ENCODE results near the gene AHCYL2.
"Not testable (repeated sequence)": the region's sequence is repeated elsewhere in the genome, so short reads cannot be mapped to it uniquely, and the experiment has no call there.

The AHCYL2 gene

GRCh38 chr7:129401967-129402860, 177.4 kb downstream of the AHCYL2 start:
- H3K9ac ChIP-seq (ENCODE audit: low read length): no peak overlapping the region
- no peaks in the 10 kb centered on the region for H3K27me3 ChIP-seq (ENCODE audit: control insufficient read depth, insufficient read depth, low read length)
- 0 out of 2 replicates have a peak overlapping the region, but pooled peaks have one; percentile 0 for H3K27ac ChIP-seq (ENCODE audit: low read depth, low read length)
- no peak overlapping the region for H3K4me3 ChIP-seq (ENCODE audit: low read depth, low read length)
- H3K9me3 ChIP-seq (ENCODE audit: control insufficient read depth, insufficient read depth, low read depth, low read length): no peaks in the 10 kb centered on the region
- H3K36me3 ChIP-seq (ENCODE audit: control insufficient read depth, insufficient read depth, low read length): peaks cover 13% of the 10 kb centered on the region; the same call in 1 of the 2 replicates
- H3K4me1 ChIP-seq (ENCODE audit: control insufficient read depth, insufficient read depth, low read length): peaks cover 12% of the 10 kb centered on the region

DNA sequence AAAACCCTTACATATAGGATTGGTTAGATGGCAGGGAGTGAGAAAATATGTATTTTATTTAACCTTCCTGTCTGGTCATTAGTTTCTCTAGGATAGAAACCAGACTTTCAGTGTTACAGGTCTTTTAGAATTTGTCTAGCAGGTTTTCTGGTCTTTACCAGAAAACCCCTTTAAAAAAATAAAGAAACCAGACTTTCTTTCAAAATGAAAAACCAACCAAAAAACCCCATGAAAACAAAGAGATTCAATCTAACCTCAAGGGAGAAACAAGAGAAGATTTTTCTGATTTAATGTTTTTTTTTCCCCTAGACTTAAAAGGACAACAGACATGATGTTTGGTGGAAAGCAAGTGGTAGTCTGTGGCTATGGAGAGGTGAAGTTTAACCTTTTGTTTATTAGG, 180.7 kb downstream of the AHCYL2 start:
- H3K4me3 ChIP-seq (ENCODE audit: low read depth, low read length): no peak overlapping the region
- peaks cover 12% of the 10 kb centered on the region for H3K4me1 ChIP-seq (ENCODE audit: control insufficient read depth, insufficient read depth, low read length)
- no peaks in the 10 kb centered on the region for H3K27me3 ChIP-seq (ENCODE audit: control insufficient read depth, insufficient read depth, low read length)
- H3K9me3 ChIP-seq (ENCODE audit: control insufficient read depth, insufficient read depth, low read depth, low read length): no peaks in the 10 kb centered on the region
- peaks cover 7% of the 10 kb centered on the region; the same call in 1 of the 2 replicates for H3K36me3 ChIP-seq (ENCODE audit: control insufficient read depth, insufficient read depth, low read length)
- H3K27ac ChIP-seq (ENCODE audit: low read depth, low read length): no peak overlapping the region
- H3K9ac ChIP-seq (ENCODE audit: low read length): no peak overlapping the region

GRCh38 chr7:129410238-129410637, 185.4 kb downstream of the AHCYL2 start:
- H3K9ac ChIP-seq (ENCODE audit: low read length); H3K27me3 ChIP-seq (ENCODE audit: control insufficient read depth, insufficient read depth, low read length); H3K9me3 ChIP-seq (ENCODE audit: control insufficient read depth, insufficient read depth, low read depth, low read length); H3K4me1 ChIP-seq (ENCODE audit: control insufficient read depth, insufficient read depth, low read length); H3K36me3 ChIP-seq (ENCODE audit: control insufficient read depth, insufficient read depth, low read length); H3K4me3 ChIP-seq (ENCODE audit: low read depth, low read length); H3K27ac ChIP-seq (ENCODE audit: low read depth, low read length): not testable (repeated sequence)

- no peaks in the 10 kb centered on the region for H3K4me1 ChIP-seq (ENCODE audit: control insufficient read depth, insufficient read depth, low read length)
Measured at GRCh38 chr7:129412501-129412900, 187.7 kb downstream of the AHCYL2 start.

GRCh38 chr7:129417073-129417472, 192.2 kb downstream of the AHCYL2 start:
- Histone ChIP-seq H3K27me3 (ENCODE audit: control insufficient read depth, insufficient read depth, low read length) (no peaks in the 10 kb centered on the region), H3K36me3 (ENCODE audit: control insufficient read depth, insufficient read depth, low read length) (0 out of 2 replicates have a peak, but pooled peaks cover 3% of the 10 kb centered on the region), H3K4me1 (ENCODE audit: control insufficient read depth, insufficient read depth, low read length) (no peaks in the 10 kb centered on the region), H3K9me3 (ENCODE audit: control insufficient read depth, insufficient read depth, low read depth, low read length) (no peaks in the 10 kb centered on the region), H3K4me3 (ENCODE audit: low read depth, low read length) (no peak overlapping the region), H3K27ac (ENCODE audit: low read depth, low read length) (no peak overlapping the region), H3K9ac (ENCODE audit: low read length) (no peak overlapping the region)

More at GRCh38 chr7:129412501-129412900, 187.7 kb downstream of the AHCYL2 start:
- Histone ChIP-seq H3K9me3 (ENCODE audit: control insufficient read depth, insufficient read depth, low read depth, low read length) (no peaks in the 10 kb centered on the region), H3K27ac (ENCODE audit: low read depth, low read length) (no peak overlapping the region), H3K4me3 (ENCODE audit: low read depth, low read length) (no peak overlapping the region), H3K27me3 (ENCODE audit: control insufficient read depth, insufficient read depth, low read length) (no peaks in the 10 kb centered on the region), H3K9ac (ENCODE audit: low read length) (no peak overlapping the region), H3K36me3 (ENCODE audit: control insufficient read depth, insufficient read depth, low read length) (0 out of 2 replicates have a peak, but pooled peaks cover 3% of the 10 kb centered on the region)

DNA sequence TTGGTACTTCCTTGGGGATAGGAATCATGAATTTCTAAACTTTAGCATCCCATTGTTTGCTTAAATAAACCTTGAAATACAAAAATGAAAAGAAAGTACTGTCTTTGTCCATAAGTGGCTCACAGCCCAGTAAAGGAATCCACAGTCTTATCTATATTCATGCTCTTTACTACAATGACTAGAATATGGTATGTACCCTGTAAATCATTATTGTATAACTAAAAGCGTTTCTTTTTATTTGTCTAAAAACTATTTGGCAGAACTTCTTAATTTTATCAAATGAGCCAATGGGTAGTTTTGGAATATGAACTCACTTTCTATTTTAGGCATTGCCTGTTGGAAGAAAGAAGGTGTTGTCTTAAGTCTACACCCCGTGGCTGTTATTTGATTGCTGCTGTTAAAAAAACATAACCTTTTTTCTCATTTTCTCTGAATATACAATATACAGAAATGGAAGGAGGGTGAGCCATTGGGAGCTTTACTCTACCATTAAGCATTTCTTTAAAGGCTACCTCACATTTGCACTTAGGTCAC, 197.0 kb downstream of the AHCYL2 start:
- peaks cover 31% of the 10 kb centered on the region for H3K36me3 ChIP-seq (ENCODE audit: control insufficient read depth, insufficient read depth, low read length)
- H3K4me3 ChIP-seq (ENCODE audit: low read depth, low read length): no peak overlapping the region
- H3K27me3 ChIP-seq (ENCODE audit: control insufficient read depth, insufficient read depth, low read length): no peaks in the 10 kb centered on the region
- no peaks in the 10 kb centered on the region for H3K4me1 ChIP-seq (ENCODE audit: control insufficient read depth, insufficient read depth, low read length)
- no peak overlapping the region for H3K9ac ChIP-seq (ENCODE audit: low read length)
- no peak overlapping the region for H3K27ac ChIP-seq (ENCODE audit: low read depth, low read length)
- H3K9me3 ChIP-seq (ENCODE audit: control insufficient read depth, insufficient read depth, low read depth, low read length): no peaks in the 10 kb centered on the region

- Histone ChIP-seq H3K4me1 (ENCODE audit: control insufficient read depth, insufficient read depth, low read length) (no peaks in the 10 kb centered on the region), H3K27ac (ENCODE audit: low read depth, low read length) (no peak overlapping the region), H3K9ac (ENCODE audit: low read length) (no peak overlapping the region), H3K9me3 (ENCODE audit: control insufficient read depth, insufficient read depth, low read depth, low read length) (no peaks in the 10 kb centered on the region), H3K36me3 (ENCODE audit: control insufficient read depth, insufficient read depth, low read length) (peaks cover 36% of the 10 kb centered on the region), H3K27me3 (ENCODE audit: control insufficient read depth, insufficient read depth, low read length) (no peaks in the 10 kb centered on the region), H3K4me3 (ENCODE audit: low read depth, low read length) (no peak overlapping the region)
Measured at GRCh38 chr7:129422727-129423126, 197.9 kb downstream of the AHCYL2 start.

DNA sequence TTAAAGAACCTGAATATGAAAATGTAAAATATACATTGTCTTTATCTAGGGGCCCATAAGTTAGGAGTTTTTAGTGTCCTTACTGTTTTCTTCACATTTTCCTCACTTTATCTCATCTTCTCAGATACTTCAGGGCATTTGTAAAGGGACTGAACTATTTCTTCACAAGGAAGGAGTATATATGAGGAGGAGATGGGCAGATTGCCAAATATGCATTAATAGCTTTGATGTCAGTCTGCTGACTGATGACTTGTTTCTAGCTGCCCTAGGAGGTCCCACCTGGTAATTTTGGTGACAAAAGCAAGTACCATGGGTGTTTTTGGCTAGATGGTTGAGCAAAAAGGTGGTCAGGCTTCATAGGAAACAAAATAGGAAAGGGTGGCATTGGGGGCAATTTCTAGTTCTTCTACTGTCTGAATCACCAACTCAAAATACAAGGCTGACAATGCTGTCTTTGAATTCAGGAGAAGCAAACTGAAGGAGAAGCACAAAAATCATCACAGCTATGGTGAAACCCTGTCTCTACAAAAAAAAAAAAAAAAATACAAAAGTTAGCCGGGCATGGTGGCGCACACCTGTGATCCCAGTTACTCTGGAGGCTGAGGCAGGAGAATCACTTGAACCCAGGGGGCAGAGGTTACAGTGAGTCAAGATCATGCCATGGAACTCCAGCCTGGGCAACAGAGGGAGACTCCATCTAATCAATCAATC, 199.0 kb downstream of the AHCYL2 start:
- Histone ChIP-seq H3K9ac (ENCODE audit: low read length) (no peak overlapping the region), H3K4me1 (ENCODE audit: control insufficient read depth, insufficient read depth, low read length) (no peaks in the 10 kb centered on the region), H3K27me3 (ENCODE audit: control insufficient read depth, insufficient read depth, low read length) (no peaks in the 10 kb centered on the region), H3K36me3 (ENCODE audit: control insufficient read depth, insufficient read depth, low read length) (peaks cover 36% of the 10 kb centered on the region), H3K9me3 (ENCODE audit: control insufficient read depth, insufficient read depth, low read depth, low read length) (no peaks in the 10 kb centered on the region), H3K27ac (ENCODE audit: low read depth, low read length) (no peak overlapping the region), H3K4me3 (ENCODE audit: low read depth, low read length) (no peak overlapping the region)

GRCh38 chr7:129426482-129426881, 201.7 kb downstream of the AHCYL2 start:
- Histone ChIP-seq H3K4me3 (ENCODE audit: low read depth, low read length) (no peak overlapping the region), H3K4me1 (ENCODE audit: control insufficient read depth, insufficient read depth, low read length) (no peaks in the 10 kb centered on the region), H3K27me3 (ENCODE audit: control insufficient read depth, insufficient read depth, low read length) (no peaks in the 10 kb centered on the region), H3K36me3 (ENCODE audit: control insufficient read depth, insufficient read depth, low read length) (peaks cover 36% of the 10 kb centered on the region), H3K9me3 (ENCODE audit: control insufficient read depth, insufficient read depth, low read depth, low read length) (no peaks in the 10 kb centered on the region), H3K27ac (ENCODE audit: low read depth, low read length) (no peak overlapping the region), H3K9ac (ENCODE audit: low read length) (no peak overlapping the region)

DNA sequence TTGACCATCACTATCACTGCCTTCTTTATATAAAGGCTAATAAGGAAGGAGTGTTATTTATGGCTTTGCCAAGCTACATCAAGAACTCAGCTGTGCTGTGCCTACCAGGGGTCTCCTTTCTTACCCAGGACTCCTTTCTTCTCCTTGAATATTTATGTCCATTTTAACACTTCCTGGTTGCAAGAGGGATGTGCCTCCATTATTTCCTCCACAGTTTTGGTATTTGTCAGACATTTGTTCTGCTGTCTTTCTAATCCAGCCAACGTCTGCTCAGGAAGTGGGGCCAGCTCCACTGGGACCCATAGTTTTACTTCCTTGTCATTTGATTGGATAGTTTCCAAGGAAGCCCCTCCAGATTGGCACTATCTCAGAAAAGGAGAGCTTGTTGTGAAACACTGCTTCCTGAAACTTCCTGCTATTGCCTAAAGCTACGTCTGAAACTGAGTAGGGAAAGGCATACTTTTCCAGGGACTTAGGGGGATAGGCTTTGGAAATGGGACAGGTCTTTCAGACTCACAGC, 202.8 kb downstream of the AHCYL2 start:
- Histone ChIP-seq H3K9ac (ENCODE audit: low read length) (no peak overlapping the region), H3K27me3 (ENCODE audit: control insufficient read depth, insufficient read depth, low read length) (peaks cover 1% of the 10 kb centered on the region), H3K4me3 (ENCODE audit: low read depth, low read length) (no peak overlapping the region), H3K9me3 (ENCODE audit: control insufficient read depth, insufficient read depth, low read depth, low read length) (no peaks in the 10 kb centered on the region), H3K36me3 (ENCODE audit: control insufficient read depth, insufficient read depth, low read length) (peaks cover 35% of the 10 kb centered on the region), H3K27ac (ENCODE audit: low read depth, low read length) (no peak overlapping the region), H3K4me1 (ENCODE audit: control insufficient read depth, insufficient read depth, low read length) (peaks cover under 1% of the 10 kb centered on the region; the same call in 1 of the 2 replicates)

Measured in HUES6 (cell line).